Renal cortical epithelial cell (primary cell): Measurements from ENCODE around the gene GNG12. TPM values are rescaled to one million over a fixed set of nuclear protein-coding genes. Genes with fewer than 3 reads are reported as not detected.
"Not testable (repeated sequence)": the region's sequence is repeated elsewhere in the genome, so short reads cannot be mapped to it uniquely, and the experiment has no call there.

Source experiments
- DNase-seq: peaks from one replicate; pipeline ENCODE4 v3.0.0-alpha.2; 2011; ENCODE audit warnings: low read depth
- total RNA-seq: library from RNA; depleted of rRNA; stranded (reverse); fragments of >200 nt; gene quantifications from 2 replicates; pipeline ENCODE4 v1.2.3, GENCODE V29; 2014

GNG12 gene
- total RNA-seq, 1 donor from 2014 or later: 207 TPM

DNA sequence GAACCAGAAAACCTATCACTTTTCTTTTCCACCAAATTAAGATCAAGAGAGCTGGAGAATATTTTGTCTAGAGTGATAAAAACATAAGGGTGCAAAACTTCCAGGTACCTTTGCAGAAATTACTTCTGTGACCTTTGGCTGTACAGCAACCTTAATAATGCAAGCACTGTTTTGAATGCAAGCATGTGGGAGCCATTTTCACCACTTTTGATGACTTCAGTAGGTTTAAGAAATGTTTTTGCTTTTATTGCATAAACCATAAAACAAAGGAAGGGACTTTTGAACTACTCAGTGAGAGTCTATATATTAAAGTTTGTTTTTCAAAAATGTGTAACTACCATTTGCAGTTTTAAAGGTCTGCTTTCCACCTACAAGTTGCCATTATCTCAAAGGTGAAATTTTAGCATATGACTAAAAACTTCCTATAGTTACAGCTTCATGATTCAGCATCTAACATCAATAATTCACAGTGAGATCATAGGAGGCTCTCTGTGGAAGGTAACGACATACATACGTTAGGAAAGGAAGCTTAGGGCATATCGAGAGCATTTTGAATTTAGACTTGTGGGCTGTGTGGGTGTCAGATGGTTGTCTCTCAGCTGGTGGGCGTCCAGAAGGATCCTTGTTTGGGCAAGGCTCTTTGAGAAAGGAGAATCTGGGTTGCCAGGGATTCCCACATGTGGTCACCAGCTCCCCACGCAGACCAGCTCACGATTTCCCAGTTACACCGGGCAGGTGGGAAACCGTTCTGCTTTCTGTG is 149.3 kb downstream of the GNG12 start:
- no peak for DNase-seq

DNA sequence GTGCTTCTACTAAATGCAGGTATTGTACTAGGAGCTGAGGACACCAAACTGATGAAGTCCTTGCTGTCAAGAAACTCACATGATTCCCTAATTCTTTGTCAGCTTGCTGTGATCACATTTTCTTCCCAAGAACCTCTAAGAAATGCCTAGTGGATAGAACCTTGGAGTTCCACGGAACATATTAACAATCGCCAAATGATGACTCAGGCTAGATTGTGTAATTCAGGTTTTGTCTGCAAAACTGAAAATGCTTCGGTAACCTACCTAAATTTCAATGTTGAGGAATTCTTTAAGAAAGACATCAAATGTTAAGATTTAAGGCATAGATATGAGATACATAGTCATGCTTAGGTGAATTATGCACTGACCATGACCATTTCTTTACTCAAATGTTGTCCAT is 150.0 kb downstream of the GNG12 start:
- DNase-seq: peak; percentile 91

DNA sequence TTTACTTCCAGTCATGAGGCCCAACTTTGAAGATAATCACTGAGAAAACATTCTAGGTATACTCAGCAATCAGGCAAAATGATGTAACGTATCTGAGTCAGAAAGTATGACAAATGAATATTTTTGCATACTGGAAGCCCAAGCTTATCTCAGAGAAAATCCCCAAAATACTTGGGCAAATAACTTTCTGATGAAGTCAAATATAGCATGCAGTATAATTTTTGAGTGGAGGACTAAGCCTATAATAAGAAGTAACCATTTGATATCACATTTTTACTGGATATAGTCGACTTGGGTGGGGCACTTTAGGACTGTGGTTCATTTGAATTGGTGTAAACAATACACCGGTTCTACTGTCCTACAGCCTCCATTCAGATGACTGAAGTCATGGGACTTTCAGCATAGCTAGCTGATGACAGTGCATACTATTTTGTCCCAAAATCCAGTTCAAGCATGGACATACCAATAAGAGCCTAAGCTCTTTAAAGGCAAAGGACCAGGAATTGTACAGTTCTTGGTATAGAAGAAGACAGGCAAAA is 150.5 kb downstream of the GNG12 start:
- peak; percentile 82 for DNase-seq

DNA sequence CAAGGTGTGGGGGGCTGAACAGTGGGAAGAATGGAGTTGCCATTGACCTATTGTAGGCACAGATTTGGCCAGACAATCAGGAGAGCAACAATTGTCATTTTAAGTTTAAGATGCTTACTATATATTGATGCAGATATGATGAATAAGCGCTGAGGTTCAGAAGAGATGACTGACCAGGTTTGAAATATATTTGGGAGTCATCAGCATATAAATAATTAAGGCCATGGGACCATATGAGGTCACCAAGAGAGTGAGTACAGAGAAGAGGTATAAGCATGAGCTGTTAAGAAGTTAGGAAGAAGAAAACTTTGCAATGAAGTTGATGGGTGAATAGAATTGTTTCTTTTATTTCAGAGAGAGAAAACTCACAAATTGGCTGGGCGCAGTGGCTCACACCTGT is 152.8 kb downstream of the GNG12 start:
- DNase-seq: no peak

DNA sequence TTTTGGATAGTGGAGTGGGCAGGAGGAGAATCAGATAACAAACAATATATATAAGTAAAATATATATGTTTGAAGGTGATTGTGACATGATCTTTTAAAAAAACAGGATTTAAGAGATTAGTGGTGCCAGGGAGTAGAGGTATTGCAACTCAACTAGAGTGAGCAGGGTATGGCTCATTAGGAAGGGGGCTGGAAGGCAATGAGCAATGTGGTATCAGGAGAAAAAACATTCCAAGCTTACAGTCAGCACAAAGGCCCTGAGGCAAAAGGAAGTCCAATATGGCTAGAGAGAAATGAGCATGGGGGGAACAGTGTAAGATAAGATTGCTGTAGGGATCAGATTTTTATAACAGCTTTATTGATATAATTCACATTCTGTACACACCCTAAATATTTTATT is 153.6 kb downstream of the GNG12 start:
- DNase-seq: peak; percentile 74

DNA sequence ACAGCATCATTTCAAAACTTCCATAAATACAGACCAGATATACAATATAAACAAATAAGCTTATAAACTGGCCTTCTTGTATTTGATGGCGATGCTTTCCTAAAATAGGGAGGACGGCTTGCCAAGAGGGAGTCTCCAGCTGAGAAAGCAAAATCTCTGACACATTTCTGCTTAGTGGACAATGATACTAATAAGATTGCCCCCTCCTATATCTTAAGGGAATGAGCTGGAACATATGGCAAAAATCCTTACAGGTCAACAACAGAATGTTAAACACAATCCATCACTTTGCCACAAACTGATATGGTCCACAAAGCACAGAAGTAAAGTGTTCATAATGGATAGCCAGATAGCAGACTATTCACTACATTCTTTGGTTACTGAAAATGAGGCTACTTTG is 155.3 kb downstream of the GNG12 start:
- no peak for DNase-seq

DNA sequence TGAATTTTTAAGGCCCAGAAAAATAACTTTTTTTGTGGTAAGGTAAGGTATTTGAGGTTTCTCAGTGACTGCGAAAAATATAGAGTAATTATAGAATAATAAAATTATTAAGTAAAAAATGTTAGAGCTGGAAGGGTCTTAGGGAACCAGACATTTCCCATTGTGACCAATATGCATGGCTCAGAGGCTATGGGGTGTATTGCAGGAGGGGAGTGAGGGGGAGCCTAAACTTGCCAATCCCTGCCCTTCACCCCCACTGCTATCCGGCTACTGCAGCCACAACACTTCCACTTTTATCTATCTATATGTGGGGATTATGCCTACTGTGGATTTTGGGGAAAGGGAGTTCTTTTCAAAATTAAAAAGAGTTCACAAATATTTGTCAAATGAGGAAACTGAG is 155.9 kb downstream of the GNG12 start:
- DNase-seq: no peak

DNA sequence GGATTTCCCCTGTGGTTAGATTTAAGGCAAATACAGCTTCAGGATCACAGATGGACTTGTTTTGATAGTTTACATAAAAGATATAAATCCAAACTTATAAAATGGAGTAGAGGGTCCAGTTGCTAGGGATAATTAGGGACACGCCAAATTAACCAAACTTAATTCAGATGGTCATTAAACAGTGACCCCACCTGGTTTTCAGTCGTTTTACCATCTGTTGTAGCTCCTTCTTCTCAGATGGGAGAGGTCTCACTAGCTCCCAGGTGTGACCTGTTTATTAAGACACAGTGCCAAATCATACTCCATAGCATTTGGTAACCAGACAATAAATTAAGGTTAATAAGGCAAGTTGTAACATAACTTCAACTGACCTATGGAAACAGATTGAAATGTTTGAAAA is 156.3 kb downstream of the GNG12 start:
- DNase-seq: no peak

DNA sequence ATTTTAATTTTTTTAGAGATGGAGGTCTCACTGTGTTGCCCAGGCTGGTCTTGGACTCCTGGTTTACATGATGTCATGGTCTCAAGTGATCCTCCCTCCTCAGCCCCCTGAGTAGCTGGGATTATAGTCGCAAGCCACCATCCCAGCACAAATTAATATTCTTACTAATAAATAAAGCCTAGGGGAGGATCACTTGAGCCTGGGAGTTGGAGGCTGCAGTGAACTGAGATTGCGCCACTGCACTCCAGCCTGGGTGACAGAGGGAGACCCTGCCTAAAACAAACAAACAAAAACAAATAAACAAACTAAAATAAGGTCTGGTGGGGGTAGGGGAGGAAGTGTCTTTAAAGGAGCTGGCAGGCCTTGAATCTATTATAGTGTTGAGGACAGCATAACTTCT is 157.0 kb downstream of the GNG12 start:
- no peak for DNase-seq

DNA sequence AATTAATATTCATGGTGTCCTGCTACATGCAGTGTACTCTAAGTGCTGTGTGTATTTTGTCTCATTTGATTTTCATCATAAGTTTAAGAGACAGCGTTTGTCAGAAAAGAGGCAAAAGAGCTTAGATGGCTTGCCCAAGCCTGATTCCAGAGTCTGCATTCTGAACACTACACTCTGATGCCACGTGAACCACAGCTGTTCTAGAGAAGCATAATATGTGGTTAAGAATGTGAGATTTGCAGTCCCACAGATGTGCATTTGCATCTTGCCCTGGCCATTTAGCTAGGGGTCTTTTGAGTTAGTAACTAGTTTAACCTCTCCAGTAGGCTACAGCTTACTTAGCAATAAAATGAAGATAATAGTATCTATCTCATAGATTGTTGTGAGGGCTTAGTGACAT is 157.5 kb downstream of the GNG12 start:
- no peak for DNase-seq

DNA sequence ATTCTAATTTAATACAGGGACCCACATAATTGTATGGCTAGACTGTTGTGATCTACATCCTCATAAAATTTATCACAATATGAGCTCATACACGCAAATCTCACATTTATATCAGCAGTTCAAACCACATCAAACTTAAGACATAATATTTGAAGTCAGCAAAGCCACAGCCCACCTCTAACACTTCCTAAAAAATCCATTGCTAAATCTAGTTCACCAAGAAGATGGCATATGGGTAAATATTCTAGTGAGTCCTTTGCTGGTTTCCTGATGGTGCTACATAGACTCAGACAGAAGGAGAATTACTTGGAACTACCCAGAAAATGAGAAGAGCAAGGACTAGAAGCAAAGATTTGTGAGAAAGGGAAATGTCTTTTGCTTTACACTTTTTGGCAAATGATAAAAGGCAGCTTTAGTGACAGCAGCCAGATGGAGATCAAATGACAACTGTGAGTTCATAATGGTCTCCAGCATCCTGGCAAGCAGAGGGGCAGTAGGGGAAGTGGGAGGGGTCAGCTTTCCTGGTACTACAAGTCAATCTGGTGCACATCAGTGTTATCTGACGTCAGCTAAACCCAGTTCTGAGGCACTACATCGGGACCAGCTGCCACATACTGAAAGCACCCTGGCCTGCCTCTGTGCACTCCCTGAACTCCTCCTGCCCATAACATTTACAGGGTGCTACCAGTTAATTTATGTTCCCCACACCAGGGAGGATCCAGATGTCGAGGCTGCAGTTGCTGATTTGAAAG is 158.8 kb downstream of the GNG12 start:
- no peak for DNase-seq

DNA sequence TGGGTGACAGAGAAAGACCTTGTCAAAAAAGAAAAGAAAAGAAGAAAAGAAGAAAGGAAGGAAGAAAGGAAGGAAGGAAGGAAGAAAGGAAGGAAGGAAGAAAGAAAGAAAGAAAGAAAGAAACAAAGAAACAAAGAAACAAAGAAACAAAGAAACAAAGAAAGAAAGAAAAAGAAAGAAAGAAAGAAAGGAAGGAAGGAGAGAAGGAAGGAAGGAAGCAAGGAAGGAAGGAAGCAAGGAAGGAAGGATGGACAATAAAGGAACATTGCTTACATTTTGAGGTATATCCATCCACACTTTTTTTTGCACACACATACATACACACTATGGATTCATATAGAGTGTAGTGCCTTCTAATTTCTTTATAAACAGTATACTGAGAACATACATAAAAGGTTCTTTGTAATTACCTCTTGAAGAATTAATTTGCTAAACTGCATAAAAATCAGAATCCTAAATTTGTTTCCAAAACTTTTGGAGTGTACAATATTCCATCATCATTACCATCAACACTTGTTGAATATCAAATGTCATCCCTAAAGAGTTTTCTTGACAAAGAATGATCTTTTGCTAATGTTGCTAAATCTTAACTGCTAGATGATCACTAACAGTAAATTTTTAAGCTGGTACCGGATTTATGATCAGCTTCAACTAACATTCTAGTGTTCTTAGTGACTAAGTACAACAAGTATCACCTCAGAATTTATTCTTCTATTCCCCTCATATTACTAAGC is 159.6 kb downstream of the GNG12 start:
- DNase-seq: no peak

DNA sequence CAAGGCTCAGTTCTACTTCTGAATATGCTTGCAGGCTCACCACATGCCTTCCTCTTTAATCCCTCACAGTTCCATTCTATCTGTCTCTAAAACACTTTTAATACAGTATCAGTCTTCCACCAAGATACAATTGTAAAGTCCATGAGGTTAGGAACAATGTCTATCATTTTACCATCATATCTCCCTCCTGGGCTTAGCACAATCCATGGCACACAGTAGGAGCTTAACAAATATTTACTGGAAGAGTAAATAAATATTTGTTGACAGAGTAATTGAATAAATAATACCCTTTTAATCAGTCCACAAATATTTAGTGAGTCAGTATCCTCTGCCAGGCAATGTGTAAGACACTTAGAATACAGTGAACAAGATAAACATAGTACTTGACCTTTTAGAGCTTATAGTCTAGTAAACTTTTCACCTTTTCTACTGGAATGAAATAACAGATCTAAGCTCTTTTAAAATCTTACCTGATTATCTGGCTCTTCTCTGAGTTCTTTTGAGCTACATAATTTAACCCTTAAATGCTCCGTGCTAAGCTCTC is 160.9 kb downstream of the GNG12 start:
- no peak for DNase-seq

DNA sequence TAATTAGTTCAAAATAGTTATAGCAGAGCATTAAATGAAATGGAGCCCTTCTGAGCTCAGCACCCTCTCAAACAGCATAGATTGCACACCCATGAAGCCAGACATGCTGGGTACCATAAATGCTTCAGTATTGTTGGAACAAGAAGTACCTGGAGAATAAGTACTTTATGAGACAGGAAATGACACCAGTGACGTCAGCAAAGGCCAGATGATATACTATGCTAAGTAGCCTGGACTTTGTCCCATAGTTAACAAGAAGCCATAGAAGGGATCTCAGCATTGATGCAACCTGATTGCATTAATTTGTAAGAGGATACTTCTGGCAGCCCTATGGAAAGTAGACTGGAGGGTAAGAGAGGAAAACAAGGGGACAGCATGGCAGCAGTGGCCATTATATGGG is 164.6 kb downstream of the GNG12 start:
- DNase-seq: no peak

DNA sequence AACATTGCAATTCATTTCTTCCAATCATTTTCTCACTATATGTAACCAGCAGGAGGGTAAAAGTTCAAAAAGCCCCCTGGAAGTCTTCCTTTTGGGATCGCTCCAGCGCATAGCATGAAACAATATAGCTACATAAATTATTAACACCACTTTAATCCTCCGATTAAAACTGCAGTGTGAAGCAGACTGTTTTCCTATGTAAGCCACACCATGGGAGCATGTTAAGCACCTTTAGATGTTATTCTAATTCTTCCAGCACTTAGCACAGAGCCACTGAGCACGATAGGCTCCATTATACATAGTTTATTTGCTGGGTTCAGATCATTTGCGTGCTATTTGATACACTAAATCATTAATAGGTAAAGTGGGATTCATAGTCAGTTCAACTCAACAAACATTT is 166.6 kb downstream of the GNG12 start:
- DNase-seq: no peak

DNA sequence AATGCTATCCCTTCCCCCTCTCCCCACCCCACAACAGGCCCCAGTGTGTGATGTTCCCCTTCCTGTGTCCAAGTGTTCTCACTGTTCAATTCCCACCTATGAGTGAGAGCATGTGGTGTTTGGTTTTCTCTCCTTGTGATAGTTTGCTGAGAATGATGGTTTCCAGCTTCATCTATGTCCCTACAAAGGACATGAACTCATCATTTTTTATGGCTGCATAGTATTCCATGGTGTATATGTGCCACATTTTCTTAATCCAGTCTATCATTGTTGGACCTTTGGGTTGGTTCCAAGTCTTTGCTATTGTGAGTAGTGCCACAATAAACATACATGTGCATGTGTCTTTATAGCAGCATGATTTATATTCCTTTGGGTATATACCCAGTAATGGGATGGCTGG is 168.0 kb downstream of the GNG12 start:
- not testable (repeated sequence) for DNase-seq

DNA sequence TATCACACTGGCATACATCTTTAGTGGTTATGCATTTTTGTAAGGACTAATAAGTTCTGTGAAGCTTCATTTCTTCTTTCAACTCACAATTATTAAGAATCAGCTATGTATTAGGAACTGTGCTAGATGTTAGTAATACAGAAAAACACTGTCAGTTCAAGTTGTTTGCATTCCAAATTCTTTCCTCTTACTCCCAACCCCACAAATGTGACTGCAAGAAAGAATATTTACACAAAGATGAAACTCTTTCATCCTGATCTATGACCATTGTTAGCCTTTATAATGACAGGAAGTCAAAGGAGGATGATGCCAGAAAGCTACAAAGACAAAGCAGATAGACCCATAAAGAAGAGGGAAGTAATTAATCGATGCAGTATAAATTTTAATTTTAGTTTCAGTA is 169.2 kb downstream of the GNG12 start:
- no peak for DNase-seq

DNA sequence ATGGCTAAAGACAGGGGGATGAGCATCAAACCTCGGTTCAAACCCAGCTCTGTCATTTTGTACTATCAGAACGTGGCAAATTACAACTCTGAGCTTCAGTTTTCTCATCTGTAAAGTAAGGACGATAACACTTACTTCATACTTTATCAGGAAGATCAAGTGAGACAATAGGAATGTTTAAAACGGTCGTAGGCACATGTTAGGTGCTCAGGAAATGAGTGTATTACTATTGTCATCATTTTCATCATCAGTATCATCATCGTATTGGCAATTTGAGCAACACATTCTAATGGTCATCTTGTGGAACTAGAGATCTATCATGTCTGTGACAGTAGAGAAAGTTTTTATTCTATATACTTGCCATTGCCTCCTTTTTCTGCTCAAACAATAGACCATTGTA is 170.4 kb downstream of the GNG12 start:
- DNase-seq: no peak

DNA sequence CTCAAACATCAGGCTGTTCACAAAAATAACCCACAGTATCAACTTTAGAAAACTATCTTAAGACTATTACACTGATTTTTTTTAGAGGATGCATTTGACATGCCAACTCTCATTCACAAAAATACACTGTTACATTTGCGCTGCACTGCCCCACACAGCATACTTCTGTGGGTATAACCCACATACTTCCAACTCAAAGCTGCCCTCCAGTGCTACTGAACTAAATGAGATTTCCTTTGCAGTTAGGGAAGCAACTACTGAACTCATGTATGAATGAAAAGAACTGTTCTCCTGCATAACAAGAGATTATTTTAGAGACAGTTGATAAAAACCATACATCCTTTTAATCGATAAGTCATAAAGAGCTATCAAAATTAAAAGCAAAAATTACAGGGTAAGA is 174.0 kb downstream of the GNG12 start:
- DNase-seq: no peak

DNA sequence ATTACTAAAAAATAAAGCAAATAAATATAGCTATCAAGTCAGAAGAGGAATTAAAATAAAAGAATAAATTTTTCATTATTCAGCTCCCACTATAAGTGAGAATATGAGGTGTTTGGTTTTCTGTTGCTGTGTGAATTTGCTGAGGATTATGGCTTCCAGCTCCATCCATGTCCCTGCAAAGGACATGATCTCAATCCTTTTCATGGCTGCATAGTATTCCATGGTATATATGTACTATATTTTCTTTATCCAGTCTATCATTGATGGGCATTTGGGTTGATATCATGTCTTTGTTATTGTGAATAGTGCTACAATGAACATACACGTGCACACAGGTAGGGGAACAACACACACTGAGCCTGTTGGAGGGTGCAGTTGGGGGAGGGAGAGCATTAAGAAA is 176.1 kb downstream of the GNG12 start:
- not testable (repeated sequence) for DNase-seq

DNA sequence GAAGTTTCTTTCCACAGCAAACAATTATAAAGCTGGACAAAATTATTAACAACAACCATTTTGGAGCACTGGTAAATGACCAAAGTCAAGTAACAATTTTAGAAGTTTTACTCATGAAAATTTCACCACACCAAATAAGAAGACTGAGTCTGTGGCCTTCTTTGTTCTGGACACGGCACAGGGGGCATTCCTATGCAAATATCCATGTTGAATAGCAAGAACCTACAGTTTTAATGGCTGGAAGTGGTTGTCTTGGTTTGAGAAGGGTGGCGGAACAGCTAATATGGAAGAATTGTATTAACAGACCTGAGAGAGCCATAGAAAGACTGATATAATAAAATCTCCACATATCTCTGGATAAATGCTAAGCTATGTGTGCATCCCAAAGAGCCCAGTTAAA is 177.7 kb downstream of the GNG12 start:
- DNase-seq: no peak

DNA sequence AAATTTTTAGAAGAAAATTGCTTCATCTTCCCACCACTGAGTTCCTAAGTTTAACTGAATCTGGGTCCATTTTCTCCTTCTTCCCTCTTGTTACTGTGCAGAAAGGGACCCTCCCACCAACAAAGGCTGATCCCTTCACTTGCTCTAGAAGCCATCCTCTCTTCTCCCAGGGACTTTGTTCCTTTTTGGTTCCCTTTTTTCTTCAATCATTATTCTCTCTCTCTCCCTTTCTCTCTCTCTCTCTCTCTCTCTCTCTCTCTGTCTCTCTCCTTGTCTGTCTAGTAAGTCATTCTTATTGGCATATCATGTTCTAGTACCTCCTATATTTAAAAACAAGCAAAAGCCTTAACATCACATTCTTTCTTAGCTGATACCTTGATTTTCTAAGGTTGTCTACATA is 180.0 kb downstream of the GNG12 start:
- no peak for DNase-seq
